Measurements from ENCODE around the gene CR1. TPM values are rescaled to one million over a fixed set of nuclear protein-coding genes. Genes with fewer than 3 reads are reported as not detected.

Gene CR1
- polyA plus RNA-seq, 1 donor (not counting 4 experiments of a cell fraction or from before 2014, with no cell fraction given) = 0.09 TPM

DNA sequence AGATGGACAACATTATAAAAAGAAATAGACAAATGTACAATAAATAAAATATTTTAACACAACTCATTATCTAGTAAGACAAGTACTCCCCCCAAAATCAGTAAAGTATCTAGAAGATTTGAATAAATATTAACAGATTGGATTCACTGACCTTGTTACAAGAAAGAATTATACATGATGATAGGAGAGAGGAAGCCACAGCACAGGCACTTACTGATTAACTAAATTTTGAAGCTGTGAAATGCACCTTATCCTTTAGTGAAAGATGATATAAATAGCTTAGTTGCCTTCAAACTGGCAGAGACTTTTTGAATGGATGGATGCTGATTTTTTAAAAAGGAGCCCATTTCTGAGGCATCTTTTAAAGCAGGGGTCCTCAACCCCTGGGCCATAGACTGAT lies 8.5 kb downstream of the CR1 start:
- Histone ChIP-seq H3K9me1 (ENCODE audit: control insufficient read depth, extremely low read depth, insufficient read depth, low read length) (no peaks in the 10 kb centered on the region), H4K20me1 (ENCODE audit: control insufficient read depth, extremely low read depth, insufficient read depth, low read length) (no peaks in the 10 kb centered on the region), H3K27me3 (ENCODE audit: control insufficient read depth, extremely low read depth, insufficient read depth, low read length) (peaks cover 21% of the 10 kb centered on the region), H3K9ac (ENCODE audit: control insufficient read depth, extremely low read depth, insufficient read depth, low read length) (no peak overlapping the region), H3K9me3 (ENCODE audit: control insufficient read depth, low read depth, low read length) (no peaks in the 10 kb centered on the region), H3K4me3 (ENCODE audit: control insufficient read depth in 2 of 3, extremely low read depth in 1 of 3, insufficient read depth in 2 of 3, low read depth in 1 of 3, low read length in 3 of 3) (no peak overlapping the region), H3K79me2 (ENCODE audit: control insufficient read depth, insufficient read depth, low read length) (no peaks in the 10 kb centered on the region), H2AFZ (ENCODE audit: control insufficient read depth, low read length) (no peak overlapping the region), H3K27ac (ENCODE audit: control insufficient read depth, insufficient read depth, low read length) (no peak overlapping the region), H3K4me1 (ENCODE audit: control insufficient read depth, extremely low read depth, insufficient read depth, low read length) (no peaks in the 10 kb centered on the region), H3K36me3 (ENCODE audit: control insufficient read depth in 2 of 2, extremely low read depth in 1 of 2, insufficient read depth in 2 of 2, low read length in 2 of 2) (no peaks in the 10 kb centered on the region), H3K4me2 (ENCODE audit: control insufficient read depth, extremely low read depth, insufficient read depth, low read depth, low read length) (no peak overlapping the region)
- TF ChIP-seq EZH2 (IDR thresholded peaks at IDR 0.05; ENCODE audit: low read length) = no peak
- TF ChIP-seq, protein P1, sequence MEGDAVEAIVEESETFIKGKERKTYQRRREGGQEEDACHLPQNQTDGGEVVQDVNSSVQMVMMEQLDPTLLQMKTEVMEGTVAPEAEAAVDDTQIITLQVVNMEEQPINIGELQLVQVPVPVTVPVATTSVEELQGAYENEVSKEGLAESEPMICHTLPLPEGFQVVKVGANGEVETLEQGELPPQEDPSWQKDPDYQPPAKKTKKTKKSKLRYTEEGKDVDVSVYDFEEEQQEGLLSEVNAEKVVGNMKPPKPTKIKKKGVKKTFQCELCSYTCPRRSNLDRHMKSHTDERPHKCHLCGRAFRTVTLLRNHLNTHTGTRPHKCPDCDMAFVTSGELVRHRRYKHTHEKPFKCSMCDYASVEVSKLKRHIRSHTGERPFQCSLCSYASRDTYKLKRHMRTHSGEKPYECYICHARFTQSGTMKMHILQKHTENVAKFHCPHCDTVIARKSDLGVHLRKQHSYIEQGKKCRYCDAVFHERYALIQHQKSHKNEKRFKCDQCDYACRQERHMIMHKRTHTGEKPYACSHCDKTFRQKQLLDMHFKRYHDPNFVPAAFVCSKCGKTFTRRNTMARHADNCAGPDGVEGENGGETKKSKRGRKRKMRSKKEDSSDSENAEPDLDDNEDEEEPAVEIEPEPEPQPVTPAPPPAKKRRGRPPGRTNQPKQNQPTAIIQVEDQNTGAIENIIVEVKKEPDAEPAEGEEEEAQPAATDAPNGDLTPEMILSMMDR (optimal IDR thresholded peaks at IDR 0.05 in 1 of 3, IDR thresholded peaks at IDR 0.05 in 1 of 3, conservative IDR thresholded peaks at IDR 0.05 in 1 of 3; ENCODE audit: extremely low read depth in 1 of 3, insufficient read depth in 2 of 3, low read length in 3 of 3) = no peak
- DNase-seq (ENCODE audit: low read depth, low spot score) = no peak
- no peak for FAIRE-seq
- dilution Hi-C loops (cut with MboI; ENCODE audit: extremely low pct_ligation_motif_present, low sequenced_read_pairs) = no loop called here

DNA sequence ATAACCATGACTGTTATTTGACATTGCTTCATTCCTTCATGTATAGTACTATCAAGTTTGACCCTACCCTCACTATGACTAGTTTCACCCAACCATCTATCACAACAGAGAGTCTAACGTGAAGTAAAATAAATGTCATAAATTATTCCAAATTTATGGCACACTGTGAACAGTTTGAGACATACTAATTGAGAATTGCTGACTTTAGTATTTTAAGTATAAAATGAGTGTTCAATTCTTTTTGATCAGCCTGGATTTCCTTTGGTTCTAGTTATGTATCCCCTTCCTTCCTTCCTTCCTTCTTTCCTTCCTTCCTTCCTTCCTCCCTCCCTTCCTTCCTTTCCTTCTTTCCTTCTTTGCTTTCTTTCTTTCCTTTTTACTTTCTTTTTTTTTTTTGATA lies 14.5 kb downstream of the CR1 start:
- Histone ChIP-seq H4K20me1 (ENCODE audit: control insufficient read depth, extremely low read depth, insufficient read depth, low read length) (no peaks in the 10 kb centered on the region), H3K9ac (ENCODE audit: control insufficient read depth, extremely low read depth, insufficient read depth, low read length) (no peak overlapping the region), H3K27ac (ENCODE audit: control insufficient read depth, insufficient read depth, low read length) (no peak overlapping the region), H3K4me1 (ENCODE audit: control insufficient read depth, extremely low read depth, insufficient read depth, low read length) (no peaks in the 10 kb centered on the region), H3K4me2 (ENCODE audit: control insufficient read depth, extremely low read depth, insufficient read depth, low read depth, low read length) (no peak overlapping the region), H3K79me2 (ENCODE audit: control insufficient read depth, insufficient read depth, low read length) (no peaks in the 10 kb centered on the region), H2AFZ (ENCODE audit: control insufficient read depth, low read length) (no peak overlapping the region), H3K9me3 (ENCODE audit: control insufficient read depth, low read depth, low read length) (no peaks in the 10 kb centered on the region), H3K9me1 (ENCODE audit: control insufficient read depth, extremely low read depth, insufficient read depth, low read length) (no peaks in the 10 kb centered on the region), H3K27me3 (ENCODE audit: control insufficient read depth, extremely low read depth, insufficient read depth, low read length) (peaks cover 3% of the 10 kb centered on the region), H3K4me3 (ENCODE audit: control insufficient read depth in 2 of 3, extremely low read depth in 1 of 3, insufficient read depth in 2 of 3, low read depth in 1 of 3, low read length in 3 of 3) (no peak overlapping the region), H3K36me3 (ENCODE audit: control insufficient read depth in 2 of 2, extremely low read depth in 1 of 2, insufficient read depth in 2 of 2, low read length in 2 of 2) (no peaks in the 10 kb centered on the region)
- FAIRE-seq = no peak
- TF ChIP-seq EZH2 (IDR thresholded peaks at IDR 0.05; ENCODE audit: low read length) = no peak
- TF ChIP-seq, protein P1 (optimal IDR thresholded peaks at IDR 0.05 in 1 of 3, IDR thresholded peaks at IDR 0.05 in 1 of 3, conservative IDR thresholded peaks at IDR 0.05 in 1 of 3; ENCODE audit: extremely low read depth in 1 of 3, insufficient read depth in 2 of 3, low read length in 3 of 3) = no peak
- no peak for DNase-seq (ENCODE audit: low read depth, low spot score)
- dilution Hi-C loops (cut with MboI; ENCODE audit: extremely low pct_ligation_motif_present, low sequenced_read_pairs) = no loop called here

Data from keratinocyte (primary cell).